CD8-positive, alpha-beta memory T cell (primary cell): ENCODE data around the gene SNX21. TPM values are rescaled to one million over a fixed set of nuclear protein-coding genes. Genes with fewer than 3 reads are reported as not detected.
"Not testable (repeated sequence)": the region's sequence is repeated elsewhere in the genome, so short reads cannot be mapped to it uniquely, and the experiment has no call there.

Experiments used
- CTCF ChIA-PET: fragments of 350-600 bp; sonication (Branson Sonifier 250); formaldehyde crosslinking; loops from one replicate; lab custom pipeline; 2021; ENCODE audit warnings: antibody characterized with exemption; lab: Charles Lee
- POLR2A ChIA-PET: fragments of 350-600 bp; sonication (Branson Sonifier 250); formaldehyde crosslinking; loops from one replicate; lab custom pipeline; 2021; ENCODE audit warnings: antibody characterized with exemption; lab: Charles Lee
- DNase-seq, 5 donors: peaks; one replicate each; pipeline versions ENCODE4 v3.0.0 to v3.0.0-alpha.2; 2020 to 2022; ENCODE audit warnings: mixed read lengths in 1 of 5
- H3K27ac ChIP-seq: one replicate; pipeline ENCODE4 v1.7.0; 2013; ENCODE audit warnings: low read depth, mild to moderate bottlenecking, low read length, moderate library complexity
- H3K27me3 ChIP-seq: 2 replicates; pipeline ENCODE4 v1.7.0; 2013; ENCODE audit warnings: low read length, mild to moderate bottlenecking; ENCODE audit not compliant: insufficient read depth, poor library complexity, severe bottlenecking
- H3K36me3 ChIP-seq: 2 replicates; pipeline ENCODE4 v1.7.0; 2013; ENCODE audit warnings: mild to moderate bottlenecking, low read length, moderate library complexity; ENCODE audit not compliant: insufficient read depth
- H3K4me1 ChIP-seq: 2 replicates; pipeline ENCODE4 v1.7.0; 2013; ENCODE audit warnings: mild to moderate bottlenecking, low read length, moderate library complexity; ENCODE audit not compliant: insufficient read depth
- H3K4me3 ChIP-seq: 2 replicates; pipeline ENCODE4 v1.7.0; 2013; ENCODE audit warnings: mild to moderate bottlenecking, low read length
- H3K9me3 ChIP-seq: 2 replicates; pipeline ENCODE4 v1.7.0; 2013; ENCODE audit warnings: mild to moderate bottlenecking, low read length
- H3K27ac Mint-ChIP-seq, 8 donors: one replicate each; pipeline ENCODE4 v1.8.0; 2020 to 2021; ENCODE audit warnings: mixed read lengths in 8 of 8, mild to moderate bottlenecking in 6 of 8, inconsistent platforms in 3 of 8, moderate library complexity in 3 of 8
- H3K27me3 Mint-ChIP-seq, 2 donors: one replicate each; pipeline ENCODE4 v1.8.0; 2020 to 2021; ENCODE audit warnings: mixed read lengths in 2 of 2, mild to moderate bottlenecking in 1 of 2, moderate library complexity in 1 of 2
- H3K36me3 Mint-ChIP-seq, 3 donors: one replicate each; pipeline ENCODE4 v1.8.0; 2020 to 2021; ENCODE audit warnings: mixed read lengths in 3 of 3, inconsistent platforms in 1 of 3, mild to moderate bottlenecking in 1 of 3
- H3K4me1 Mint-ChIP-seq, 3 donors: one replicate each; pipeline ENCODE4 v1.8.0; 2020 to 2021; ENCODE audit warnings: mixed read lengths in 3 of 3, inconsistent platforms in 1 of 3, mild to moderate bottlenecking in 1 of 3
- H3K4me3 Mint-ChIP-seq, 7 donors: one replicate each; pipeline ENCODE4 v1.8.0; 2020 to 2021; ENCODE audit warnings: mixed read lengths in 7 of 7, mild to moderate bottlenecking in 6 of 7, moderate library complexity in 4 of 7, inconsistent platforms in 2 of 7
- H3K9me3 Mint-ChIP-seq, 5 donors: one replicate each; pipeline ENCODE4 v1.8.0; 2020 to 2022; ENCODE audit warnings: mixed read lengths in 5 of 5, mild to moderate bottlenecking in 3 of 5, moderate library complexity in 2 of 5, inconsistent platforms in 1 of 5
- polyA plus RNA-seq: library from polyadenylated mRNA; unstranded; fragments of 300-500 nt; fragmentation: Illumina TruSeq; gene quantifications from one replicate; pipeline ENCODE4 v1.2.3, GENCODE V29; 2021
- total RNA-seq, 2 experiments: library from RNA; stranded (reverse); gene quantifications; one replicate each; pipeline ENCODE4 v1.2.3, GENCODE V29; 2021

SNX21 gene
- total and polyA plus RNA-seq, 3 experiments from 2014 or later, result 1.2 to 3.4 (median 1.3) TPM

- Histone ChIP-seq H3K9me3 (no peaks in the 10 kb centered on the region), H3K27ac (no peak overlapping the region), H3K4me1 (no peaks in the 10 kb centered on the region), H3K27me3 (peaks cover 13% of the 10 kb centered on the region), H3K36me3 (no peaks in the 10 kb centered on the region), H3K4me3 (peak overlapping the region; percentile 39)
- POLR2A ChIA-PET, result interaction anchor here (0.6 to 1.1 kb wide), 3 partner anchors 10 to 503 kb away, joined by 3 to 5 read pairs (median 4); partner anchors contain the start of genes PCIF1 and SNX21
- Mint-ChIP-seq H3K9me3 (no peaks in the 10 kb centered on the region), H3K27me3 (peaks cover 20 to 38% of the 10 kb centered on the region in 2 donors), H3K36me3 (no peaks in the 10 kb centered on the region), H3K4me3 (peak overlapping the region; percentile 46 to 88 (median 78)), H3K4me1 (peaks cover 10 to 27% (median 12%) of the 10 kb centered on the region in 3 donors), H3K27ac (peak overlapping the region in 4 of 8 donors; percentile 53 to 77 (median 76))
- DNase-seq, result peak; percentile 32 to 67 (median 41)
- CTCF ChIA-PET, result interaction anchor here (0.8 to 1.8 kb wide), 11 partner anchors 8 to 190 kb away, joined by 3 to 6 read pairs (median 4); partner anchors contain the start of genes SNX21, UBE2C and ZNF335
Observed at GRCh38 chr20:45823949-45824835, 9.4 kb upstream of the SNX21 start.

GRCh38 chr20:45826381-45827019 is 7.1 kb upstream of the SNX21 start:
- H3K9me3 Mint-ChIP-seq, result no peaks in the 10 kb centered on the region
- no peak overlapping the region for H3K4me3 ChIP-seq
- H3K27ac ChIP-seq, result no peak overlapping the region
- peaks cover 10 to 27% (median 12%) of the 10 kb centered on the region in 3 donors for H3K4me1 Mint-ChIP-seq
- H3K4me1 ChIP-seq, result no peaks in the 10 kb centered on the region
- DNase-seq, result no peak
- H3K27ac Mint-ChIP-seq, result no peak overlapping the region
- H3K36me3 ChIP-seq, result no peaks in the 10 kb centered on the region
- no peaks in the 10 kb centered on the region for H3K36me3 Mint-ChIP-seq
- H3K4me3 Mint-ChIP-seq, result no peak overlapping the region
- ChIA-PET POLR2A (no interaction called here), CTCF (interaction anchor here (1.5 to 1.8 kb wide), 2 partner anchors 13 to 136 kb away, joined by 3 to 4 read pairs; no protein-coding TSS in a partner anchor)
- peaks cover 13 to 34% of the 10 kb centered on the region in 2 donors for H3K27me3 Mint-ChIP-seq
- H3K9me3 ChIP-seq, result no peaks in the 10 kb centered on the region
- H3K27me3 ChIP-seq, result peaks cover 13% of the 10 kb centered on the region

GRCh38 chr20:45827030-45827652 is 6.5 kb upstream of the SNX21 start, which contains the start of gene TNNC2:
Gene TNNC2, minus strand, starts transcription at chr20:45827312. Its CDS starts 64 bp downstream, at chr20:45827248.
- H3K36me3 ChIP-seq, result no peaks in the 10 kb centered on the region
- POLR2A ChIA-PET, result no interaction called here

GRCh38 chr20:45827712-45828111 is 5.9 kb upstream of the SNX21 start:
- H3K27me3 ChIP-seq, result peaks cover 13% of the 10 kb centered on the region
- H3K4me1 Mint-ChIP-seq, result peaks cover 10 to 23% (median 12%) of the 10 kb centered on the region in 3 donors
- H3K4me3 Mint-ChIP-seq, result peak overlapping the region in 1 of 7 donors; percentile 19
- H3K27ac Mint-ChIP-seq, result no peak overlapping the region
- H3K4me3 ChIP-seq, result no peak overlapping the region
- H3K9me3 ChIP-seq, result no peaks in the 10 kb centered on the region
- H3K27me3 Mint-ChIP-seq, result peaks cover 13 to 25% of the 10 kb centered on the region in 2 donors
- H3K36me3 ChIP-seq, result no peaks in the 10 kb centered on the region
- POLR2A ChIA-PET, result interaction anchor here (0.6 kb wide), 1 partner anchor 57 kb away, joined by 3 read pairs; no protein-coding TSS in a partner anchor
- H3K4me1 ChIP-seq, result no peaks in the 10 kb centered on the region
- no peak for DNase-seq
- CTCF ChIA-PET, result no interaction called here
- no peaks in the 10 kb centered on the region for H3K36me3 Mint-ChIP-seq
- no peaks in the 10 kb centered on the region for H3K9me3 Mint-ChIP-seq
- no peak overlapping the region for H3K27ac ChIP-seq

More at GRCh38 chr20:45827030-45827652, 6.5 kb upstream of the SNX21 start, which contains the start of gene TNNC2:
- CTCF ChIA-PET, result interaction anchor here (1.5 kb wide), 1 partner anchor 14 kb away, joined by 3 read pairs; no protein-coding TSS in a partner anchor
- Mint-ChIP-seq H3K4me1 (peaks cover 10 to 27% (median 12%) of the 10 kb centered on the region in 3 donors), H3K9me3 (no peaks in the 10 kb centered on the region), H3K27me3 (peaks cover 13 to 30% of the 10 kb centered on the region in 2 donors), H3K36me3 (no peaks in the 10 kb centered on the region), H3K4me3 (peak within 1 kb of the TSS in 1 of 7 donors; percentile 19), H3K27ac (no peak within 1 kb of the TSS)
- Histone ChIP-seq H3K9me3 (no peaks in the 10 kb centered on the region), H3K27ac (no peak within 1 kb of the TSS), H3K27me3 (peaks cover 13% of the 10 kb centered on the region), H3K4me1 (no peaks in the 10 kb centered on the region), H3K4me3 (no peak within 1 kb of the TSS)
- no peak for DNase-seq

GRCh38 chr20:45828589-45828988 is 5.0 kb upstream of the SNX21 start:
- H3K9me3 Mint-ChIP-seq, result no peaks in the 10 kb centered on the region
- Histone ChIP-seq H3K4me1 (no peaks in the 10 kb centered on the region), H3K27ac (no peak overlapping the region), H3K9me3 (no peaks in the 10 kb centered on the region), H3K27me3 (peaks cover 8% of the 10 kb centered on the region), H3K4me3 (no peak overlapping the region), H3K36me3 (no peaks in the 10 kb centered on the region)
- H3K27ac Mint-ChIP-seq, result peak overlapping the region in 1 of 8 donors; percentile 80
- DNase-seq, result no peak
- ChIA-PET CTCF (interaction anchor here (0.8 kb wide), 1 partner anchor 13 kb away, joined by 3 read pairs; no protein-coding TSS in a partner anchor), POLR2A (no interaction called here)
- peaks cover 15 to 22% (median 17%) of the 10 kb centered on the region in 3 donors for H3K4me1 Mint-ChIP-seq
- no peaks in the 10 kb centered on the region for H3K36me3 Mint-ChIP-seq
- H3K27me3 Mint-ChIP-seq, result peaks cover 10 to 16% of the 10 kb centered on the region in 2 donors
- no peak overlapping the region for H3K4me3 Mint-ChIP-seq

- H3K4me3 Mint-ChIP-seq, POLR2A ChIA-PET, DNase-seq, H3K36me3 ChIP-seq, H3K27ac Mint-ChIP-seq, CTCF ChIA-PET, H3K9me3 Mint-ChIP-seq, H3K36me3 Mint-ChIP-seq, H3K4me3 ChIP-seq, H3K27ac ChIP-seq, H3K9me3 ChIP-seq, H3K27me3 Mint-ChIP-seq, H3K4me1 ChIP-seq, H3K27me3 ChIP-seq: not testable (repeated sequence)
- H3K4me1 Mint-ChIP-seq, result peaks cover 9 to 17% (median 10%) of the 10 kb centered on the region in 3 donors
Observed at GRCh38 chr20:45829673-45830106, 3.9 kb upstream of the SNX21 start.

- Histone ChIP-seq H3K4me3 (no peak overlapping the region), H3K4me1 (no peaks in the 10 kb centered on the region), H3K27ac (no peak overlapping the region), H3K36me3 (no peaks in the 10 kb centered on the region), H3K9me3 (no peaks in the 10 kb centered on the region), H3K27me3 (no peaks in the 10 kb centered on the region)
- no peaks in the 10 kb centered on the region for H3K9me3 Mint-ChIP-seq
- CTCF ChIA-PET, result interaction anchor here (1.4 kb wide), 1 partner anchor 9 kb away, joined by 3 read pairs; no protein-coding TSS in a partner anchor
- peaks cover 0 to 3% of the 10 kb centered on the region in 2 donors for H3K27me3 Mint-ChIP-seq
- peaks cover 0 to 1% (median 0%) of the 10 kb centered on the region in 3 donors for H3K36me3 Mint-ChIP-seq
- POLR2A ChIA-PET, result interaction anchor here (1.5 kb wide), 1 partner anchor 102 kb away, joined by 5 read pairs; no protein-coding TSS in a partner anchor
- peak overlapping the region; percentile 8 to 89 (median 80) for H3K4me3 Mint-ChIP-seq
- peaks cover 9 to 20% (median 17%) of the 10 kb centered on the region in 3 donors for H3K4me1 Mint-ChIP-seq
- H3K27ac Mint-ChIP-seq, result peak overlapping the region in 1 of 8 donors; percentile 58
- no peak for DNase-seq
Observed at GRCh38 chr20:45832619-45833018, 980 bp upstream of the SNX21 start.
